ENCODE measurements around the gene KLRC2. TPM values are rescaled to one million over a fixed set of nuclear protein-coding genes. Genes with fewer than 3 reads are reported as not detected.

Gene KLRC2
- polyA plus RNA-seq, 1 donor (not counting 4 experiments of a cell fraction or from before 2014, with no cell fraction given), result not detected

- H3K79me2 ChIP-seq (ENCODE audit: control insufficient read depth, insufficient read depth, low read length), result no peaks in the 10 kb centered on the region
- TF ChIP-seq CTCF (optimal IDR thresholded peaks at IDR 0.05 in 1 of 3, IDR thresholded peaks at IDR 0.05 in 1 of 3, conservative IDR thresholded peaks at IDR 0.05 in 1 of 3; ENCODE audit: extremely low read depth in 1 of 3, insufficient read depth in 2 of 3, low read length in 3 of 3), result no peak
- no peak for TF ChIP-seq EZH2 (IDR thresholded peaks at IDR 0.05; ENCODE audit: low read length)
- H3K9me1 ChIP-seq (ENCODE audit: control insufficient read depth, extremely low read depth, insufficient read depth, low read length), result no peaks in the 10 kb centered on the region
- dilution Hi-C loops (cut with MboI; ENCODE audit: extremely low pct_ligation_motif_present, low sequenced_read_pairs), result no loop called here
- no peak for FAIRE-seq
- no peak overlapping the region for H3K9ac ChIP-seq (ENCODE audit: control insufficient read depth, extremely low read depth, insufficient read depth, low read length)
- DNase-seq (ENCODE audit: low read depth, low spot score), result no peak
- H3K36me3 ChIP-seq (ENCODE audit: control insufficient read depth in 2 of 2, extremely low read depth in 1 of 2, insufficient read depth in 2 of 2, low read length in 2 of 2), result no peaks in the 10 kb centered on the region
- no peak overlapping the region for H3K4me3 ChIP-seq (ENCODE audit: control insufficient read depth in 2 of 3, extremely low read depth in 1 of 3, insufficient read depth in 2 of 3, low read depth in 1 of 3, low read length in 3 of 3)
- no peak overlapping the region for H3K27ac ChIP-seq (ENCODE audit: control insufficient read depth, insufficient read depth, low read length)
- H2AFZ ChIP-seq (ENCODE audit: control insufficient read depth, low read length), result no peak overlapping the region
- H3K9me3 ChIP-seq (ENCODE audit: control insufficient read depth, low read depth, low read length), result no peaks in the 10 kb centered on the region
- H4K20me1 ChIP-seq (ENCODE audit: control insufficient read depth, extremely low read depth, insufficient read depth, low read length), result no peaks in the 10 kb centered on the region
- no peaks in the 10 kb centered on the region for H3K4me1 ChIP-seq (ENCODE audit: control insufficient read depth, extremely low read depth, insufficient read depth, low read length)
- H3K27me3 ChIP-seq (ENCODE audit: control insufficient read depth, extremely low read depth, insufficient read depth, low read length), result no peaks in the 10 kb centered on the region
- no peak overlapping the region for H3K4me2 ChIP-seq (ENCODE audit: control insufficient read depth, extremely low read depth, insufficient read depth, low read depth, low read length)
These were observed 20.0 kb upstream of the KLRC2 start for GRCh38 chr12:10455766-10456165.

DNA sequence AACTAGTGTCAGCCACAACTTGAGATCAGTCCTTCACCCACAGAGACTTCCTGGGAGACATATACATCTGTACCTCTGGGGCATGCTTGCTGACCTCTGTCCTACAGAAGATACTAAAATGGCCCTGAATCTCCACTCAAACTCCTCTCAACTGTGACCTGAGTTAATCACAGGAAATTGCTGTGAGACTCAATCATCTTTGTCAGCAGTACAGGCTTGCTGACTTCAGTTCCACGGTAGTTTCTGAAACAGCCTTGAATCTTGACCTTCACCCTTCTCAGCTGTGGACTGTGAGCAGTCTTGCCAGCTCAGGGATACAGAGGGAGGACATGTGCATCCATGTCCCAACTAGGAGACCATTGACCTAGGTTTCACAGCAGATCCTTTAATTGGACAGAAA, 18.7 kb upstream of the KLRC2 start:
- Histone ChIP-seq H2AFZ (ENCODE audit: control insufficient read depth, low read length) (no peak overlapping the region), H3K36me3 (ENCODE audit: control insufficient read depth in 2 of 2, extremely low read depth in 1 of 2, insufficient read depth in 2 of 2, low read length in 2 of 2) (no peaks in the 10 kb centered on the region), H3K9ac (ENCODE audit: control insufficient read depth, extremely low read depth, insufficient read depth, low read length) (no peak overlapping the region), H3K4me2 (ENCODE audit: control insufficient read depth, extremely low read depth, insufficient read depth, low read depth, low read length) (no peak overlapping the region), H3K9me3 (ENCODE audit: control insufficient read depth, low read depth, low read length) (no peaks in the 10 kb centered on the region), H3K27ac (ENCODE audit: control insufficient read depth, insufficient read depth, low read length) (no peak overlapping the region), H3K4me3 (ENCODE audit: control insufficient read depth in 2 of 3, extremely low read depth in 1 of 3, insufficient read depth in 2 of 3, low read depth in 1 of 3, low read length in 3 of 3) (no peak overlapping the region), H3K27me3 (ENCODE audit: control insufficient read depth, extremely low read depth, insufficient read depth, low read length) (no peaks in the 10 kb centered on the region), H3K79me2 (ENCODE audit: control insufficient read depth, insufficient read depth, low read length) (no peaks in the 10 kb centered on the region), H3K4me1 (ENCODE audit: control insufficient read depth, extremely low read depth, insufficient read depth, low read length) (no peaks in the 10 kb centered on the region), H3K9me1 (ENCODE audit: control insufficient read depth, extremely low read depth, insufficient read depth, low read length) (no peaks in the 10 kb centered on the region), H4K20me1 (ENCODE audit: control insufficient read depth, extremely low read depth, insufficient read depth, low read length) (no peaks in the 10 kb centered on the region)
- FAIRE-seq, result no peak
- dilution Hi-C loops (cut with MboI; ENCODE audit: extremely low pct_ligation_motif_present, low sequenced_read_pairs), result no loop called here
- DNase-seq (ENCODE audit: low read depth, low spot score), result no peak
- TF ChIP-seq EZH2 (IDR thresholded peaks at IDR 0.05; ENCODE audit: low read length) (no peak), CTCF (optimal IDR thresholded peaks at IDR 0.05 in 1 of 3, IDR thresholded peaks at IDR 0.05 in 1 of 3, conservative IDR thresholded peaks at IDR 0.05 in 1 of 3; ENCODE audit: extremely low read depth in 1 of 3, insufficient read depth in 2 of 3, low read length in 3 of 3) (no peak)

Measured in keratinocyte (primary cell).